PC-9 (cell line): ENCODE data around the gene PRDM7.

ENCODE experiments used
- CTCF ChIP-seq: fragments of 200-600 bp; sonication (generic); conservative IDR thresholded peaks from 2 replicates; pipeline ENCODE4 v1.6.1; 2017; ENCODE audit warnings: mixed run types, antibody characterized with exemption, mild to moderate bottlenecking, moderate library complexity
- EZH2 ChIP-seq: fragments of 200-600 bp; sonication (generic); IDR thresholded peaks from 2 replicates; pipeline ENCODE4 v1.8.0; 2017; ENCODE audit warnings: antibody characterized with exemption, low read depth

GRCh38 chr16:90048347-90048722, 28.8 kb downstream of the PRDM7 start:
- TF ChIP-seq CTCF (no peak), EZH2 (no peak)
